Natural killer cell (primary cell): ENCODE measurements around the gene TSHZ3. TPM values are rescaled to one million over a fixed set of nuclear protein-coding genes. Genes with fewer than 3 reads are reported as not detected.

Experiments
- ATAC-seq, 3 donors: fragments of 150-1000 bp in 2 of 3; fragments of 200-7000 bp in 1 of 3; cut with Tn5 transposase; 1 replicate in 1 of 3; 2 replicates in 2 of 3; pipeline ENCODE4 v1.10.0; 2021; ENCODE audit warnings: mild to moderate bottlenecking in 2 of 3, moderate library complexity in 2 of 3
- DNase-seq, 2 donors: peaks; one replicate each; pipeline versions ENCODE4 v3.0.0 to v3.0.0-alpha.2; 2013 to 2021; ENCODE audit warnings: mixed read lengths in 1 of 2
- H3K27ac ChIP-seq: one replicate; pipeline ENCODE4 v1.5.1; 2013; ENCODE audit warnings: mild to moderate bottlenecking, low read length
- H3K27me3 ChIP-seq: one replicate; pipeline ENCODE4 v1.6.1; 2013; ENCODE audit warnings: low read length; ENCODE audit not compliant: control insufficient read depth, insufficient read depth
- H3K36me3 ChIP-seq: one replicate; pipeline ENCODE4 v1.6.1; 2013; ENCODE audit warnings: low read length; ENCODE audit not compliant: control insufficient read depth, insufficient read depth
- H3K4me1 ChIP-seq: one replicate; pipeline ENCODE4 v1.6.1; 2013; ENCODE audit warnings: low read length; ENCODE audit not compliant: control insufficient read depth, insufficient read depth
- H3K4me3 ChIP-seq: one replicate; pipeline ENCODE4 v1.5.1; 2013; ENCODE audit warnings: low read length
- H3K9me3 ChIP-seq: one replicate; pipeline ENCODE4 v1.6.1; 2013; ENCODE audit warnings: low read length; ENCODE audit not compliant: control insufficient read depth, insufficient read depth
- H3K27ac Mint-ChIP-seq, 2 donors: one replicate each; pipeline ENCODE4 v1.8.0; 2022; ENCODE audit warnings: mild to moderate bottlenecking in 2 of 2, mixed read lengths in 2 of 2, moderate library complexity in 1 of 2
- H3K27me3 Mint-ChIP-seq, 2 donors: one replicate each; pipeline ENCODE4 v1.8.0; 2022; ENCODE audit warnings: low read depth in 2 of 2, mixed read lengths in 2 of 2
- H3K36me3 Mint-ChIP-seq: one replicate; pipeline ENCODE4 v1.8.0; 2022; ENCODE audit warnings: mixed read lengths
- H3K4me1 Mint-ChIP-seq, 2 donors: one replicate each; pipeline ENCODE4 v1.8.0; 2022; ENCODE audit warnings: mixed read lengths in 2 of 2
- H3K4me3 Mint-ChIP-seq: one replicate; pipeline ENCODE4 v1.8.0; 2022; ENCODE audit warnings: mild to moderate bottlenecking, moderate library complexity, mixed read lengths
- H3K9me3 Mint-ChIP-seq, 2 donors: one replicate each; pipeline ENCODE4 v1.8.0; 2022; ENCODE audit warnings: mixed read lengths in 2 of 2
- WGBS: methylation state at CpG from one replicate; pipeline ENCODE4 v1.1.7; 2013; ENCODE audit warnings: missing lambda C conversion rate; ENCODE audit not compliant: insufficient coverage; 5-methylcytosine and 5-hydroxymethylcytosine counted together
- intact Hi-C: fragments of 100-400 bp; cut with micrococcal nuclease; formaldehyde crosslinking; loops from one replicate; pipeline ENCODE4 v1.14.2; 2022
- total RNA-seq, 4 donors: library from RNA; stranded (reverse); fragments of 120-200 nt in 1 of 4; gene quantifications; one replicate each; pipeline versions ENCODE4 v1.2.3 to v1.2.4, GENCODE V29; 2013 to 2022
- TF ChIP-seq, protein P1 (sequence below): fragments of 200-600 bp; IDR thresholded peaks from one replicate; pipeline ENCODE4 v1.8.0; 2022; ENCODE audit warnings: antibody characterized with exemption

The TSHZ3 gene
- total RNA-seq, 3 donors from 2014 or later (not counting 1 experiment from before 2014, with no cell fraction given): 5.3 to 8.1 (median 6.2) TPM

DNA sequence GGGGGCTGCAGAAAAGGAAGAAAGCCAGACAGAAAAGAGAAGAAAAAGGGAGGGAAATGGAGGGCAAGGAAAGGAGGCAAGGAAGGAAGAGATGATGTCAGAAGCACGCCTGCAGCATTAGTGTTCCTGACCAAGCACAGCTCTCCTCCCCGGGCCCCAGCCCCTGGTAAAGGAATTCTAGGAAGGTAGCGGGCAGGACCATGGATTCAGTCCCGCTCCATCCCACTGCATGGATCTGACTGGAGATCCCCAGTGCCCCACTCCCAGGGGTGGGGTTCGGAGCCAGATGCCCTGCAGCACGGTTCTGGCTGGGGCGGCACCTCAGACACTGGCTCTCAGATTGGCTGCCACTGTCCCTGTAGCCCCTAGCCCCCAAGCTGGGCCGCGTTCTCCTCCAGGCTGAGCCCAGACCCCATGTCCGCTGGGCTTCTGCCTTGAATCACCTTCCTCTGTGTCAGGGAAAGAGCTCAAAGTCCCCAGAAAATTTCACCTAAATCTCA, 59.8 kb downstream of the TSHZ3 start:
- H3K36me3 ChIP-seq: no peaks in the 10 kb centered on the region
- no peaks in the 10 kb centered on the region for H3K27me3 Mint-ChIP-seq
- WGBS: 92% methylated on average over 10 of the region's 10 CpGs
- H3K9me3 ChIP-seq: no peaks in the 10 kb centered on the region
- H3K4me1 ChIP-seq: no peaks in the 10 kb centered on the region
- H3K27ac ChIP-seq: no peak overlapping the region
- H3K9me3 Mint-ChIP-seq: peaks cover 0 to 6% of the 10 kb centered on the region in 2 donors
- peaks cover 0 to 33% of the 10 kb centered on the region in 2 donors for H3K4me1 Mint-ChIP-seq
- no peaks in the 10 kb centered on the region for H3K36me3 Mint-ChIP-seq
- H3K27ac Mint-ChIP-seq: no peak overlapping the region
- DNase-seq (no peak), ATAC-seq (no peak)
- H3K4me3 Mint-ChIP-seq: no peak overlapping the region
- TF ChIP-seq, protein P1, sequence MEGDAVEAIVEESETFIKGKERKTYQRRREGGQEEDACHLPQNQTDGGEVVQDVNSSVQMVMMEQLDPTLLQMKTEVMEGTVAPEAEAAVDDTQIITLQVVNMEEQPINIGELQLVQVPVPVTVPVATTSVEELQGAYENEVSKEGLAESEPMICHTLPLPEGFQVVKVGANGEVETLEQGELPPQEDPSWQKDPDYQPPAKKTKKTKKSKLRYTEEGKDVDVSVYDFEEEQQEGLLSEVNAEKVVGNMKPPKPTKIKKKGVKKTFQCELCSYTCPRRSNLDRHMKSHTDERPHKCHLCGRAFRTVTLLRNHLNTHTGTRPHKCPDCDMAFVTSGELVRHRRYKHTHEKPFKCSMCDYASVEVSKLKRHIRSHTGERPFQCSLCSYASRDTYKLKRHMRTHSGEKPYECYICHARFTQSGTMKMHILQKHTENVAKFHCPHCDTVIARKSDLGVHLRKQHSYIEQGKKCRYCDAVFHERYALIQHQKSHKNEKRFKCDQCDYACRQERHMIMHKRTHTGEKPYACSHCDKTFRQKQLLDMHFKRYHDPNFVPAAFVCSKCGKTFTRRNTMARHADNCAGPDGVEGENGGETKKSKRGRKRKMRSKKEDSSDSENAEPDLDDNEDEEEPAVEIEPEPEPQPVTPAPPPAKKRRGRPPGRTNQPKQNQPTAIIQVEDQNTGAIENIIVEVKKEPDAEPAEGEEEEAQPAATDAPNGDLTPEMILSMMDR: no peak
- no peaks in the 10 kb centered on the region for H3K27me3 ChIP-seq
- intact Hi-C loops: no loop called here
- no peak overlapping the region for H3K4me3 ChIP-seq

DNA sequence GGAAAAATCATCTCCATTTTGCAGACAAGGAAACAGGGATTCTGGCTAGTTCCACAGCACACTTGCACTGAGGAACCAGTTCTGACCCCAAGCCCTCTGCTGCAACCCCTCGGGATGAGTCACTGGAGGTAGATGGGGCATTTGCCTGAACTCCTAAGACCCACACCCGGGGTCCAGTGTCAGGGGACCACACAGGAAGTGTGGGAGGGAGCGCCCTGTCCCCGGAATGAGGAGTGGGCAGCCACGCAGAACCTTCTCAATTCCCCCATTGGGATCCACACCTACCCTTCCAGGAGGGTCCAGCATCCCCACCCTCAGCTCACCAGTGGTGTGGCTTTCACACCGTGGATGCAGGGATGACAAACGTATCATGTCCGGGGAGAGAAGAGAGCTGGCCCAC, 62.7 kb downstream of the TSHZ3 start:
- Histone ChIP-seq H3K4me3 (no peak overlapping the region), H3K27ac (no peak overlapping the region), H3K27me3 (no peaks in the 10 kb centered on the region), H3K36me3 (no peaks in the 10 kb centered on the region), H3K9me3 (no peaks in the 10 kb centered on the region), H3K4me1 (no peaks in the 10 kb centered on the region)
- H3K36me3 Mint-ChIP-seq: no peaks in the 10 kb centered on the region
- DNase-seq: no peak
- TF ChIP-seq, protein P1: no peak
- H3K9me3 Mint-ChIP-seq: no peaks in the 10 kb centered on the region
- no peak overlapping the region for H3K27ac Mint-ChIP-seq
- ATAC-seq: no peak
- peaks cover 0 to 27% of the 10 kb centered on the region in 2 donors for H3K4me1 Mint-ChIP-seq
- 95% methylated on average over 8 of the region's 8 CpGs for WGBS
- H3K27me3 Mint-ChIP-seq: no peaks in the 10 kb centered on the region
- intact Hi-C loops: no loop called here
- no peak overlapping the region for H3K4me3 Mint-ChIP-seq

DNA sequence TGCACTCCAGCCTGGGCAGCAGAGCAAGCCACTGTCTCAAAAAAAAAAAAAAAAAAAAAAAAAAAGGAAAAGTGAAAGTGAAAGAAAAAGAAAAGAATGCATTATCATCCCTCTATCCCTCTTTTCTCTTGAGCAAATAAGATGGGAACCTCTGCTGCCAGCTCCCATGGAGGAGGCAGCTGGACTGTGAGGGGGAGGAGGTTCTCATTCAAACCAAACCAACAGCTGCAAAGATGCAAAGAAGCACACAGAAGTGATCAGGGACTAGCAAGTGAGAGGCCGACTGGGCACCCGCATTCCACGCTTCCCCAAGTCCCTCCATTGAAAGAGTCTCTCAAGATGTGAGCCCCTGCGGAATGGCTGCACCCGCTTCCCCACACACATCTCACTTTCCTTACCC, 63.5 kb downstream of the TSHZ3 start:
- H3K9me3 Mint-ChIP-seq: no peaks in the 10 kb centered on the region
- no peak overlapping the region for H3K27ac ChIP-seq
- no peak for ATAC-seq
- no peak overlapping the region for H3K4me3 Mint-ChIP-seq
- TF ChIP-seq, protein P1: no peak
- no peak for DNase-seq
- peaks cover 0 to 26% of the 10 kb centered on the region in 2 donors for H3K4me1 Mint-ChIP-seq
- no peak overlapping the region for H3K27ac Mint-ChIP-seq
- no peaks in the 10 kb centered on the region for H3K27me3 Mint-ChIP-seq
- H3K27me3 ChIP-seq: no peaks in the 10 kb centered on the region
- H3K4me1 ChIP-seq: no peaks in the 10 kb centered on the region
- no peak overlapping the region for H3K4me3 ChIP-seq
- 91% methylated on average over 5 of the region's 5 CpGs for WGBS
- intact Hi-C loops: no loop called here
- no peaks in the 10 kb centered on the region for H3K36me3 Mint-ChIP-seq
- no peaks in the 10 kb centered on the region for H3K9me3 ChIP-seq
- H3K36me3 ChIP-seq: no peaks in the 10 kb centered on the region

DNA sequence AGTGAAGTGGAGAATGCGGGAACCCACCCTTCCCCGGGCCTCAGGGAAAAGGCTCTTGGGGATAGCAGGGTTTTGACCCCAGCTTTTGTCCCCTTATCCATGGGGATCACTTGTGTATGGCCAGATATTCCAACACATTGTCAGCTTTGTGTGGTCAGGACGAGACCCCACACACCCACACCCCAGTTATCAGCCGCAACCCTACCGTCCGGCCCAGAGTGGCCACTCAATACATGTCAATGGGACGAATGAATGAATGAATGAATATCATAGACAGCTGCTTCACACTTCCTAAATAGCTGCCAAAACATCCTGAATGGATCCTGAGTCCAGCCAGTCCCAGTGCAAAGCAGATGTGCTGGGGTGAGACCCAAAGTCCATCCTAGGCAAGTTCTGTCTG, 64.6 kb downstream of the TSHZ3 start:
- no peak for ATAC-seq

More for the DNA sequence above, 64.6 kb downstream of the TSHZ3 start:
- no peaks in the 10 kb centered on the region for H3K4me1 ChIP-seq
- no peaks in the 10 kb centered on the region for H3K9me3 ChIP-seq
- H3K27ac Mint-ChIP-seq: no peak overlapping the region
- intact Hi-C loops: no loop called here
- no peaks in the 10 kb centered on the region for H3K36me3 Mint-ChIP-seq
- H3K4me3 ChIP-seq: no peak overlapping the region
- H3K27ac ChIP-seq: no peak overlapping the region
- H3K9me3 Mint-ChIP-seq: no peaks in the 10 kb centered on the region
- H3K4me3 Mint-ChIP-seq: no peak overlapping the region
- TF ChIP-seq, protein P1: no peak
- H3K4me1 Mint-ChIP-seq: peaks cover 0 to 17% of the 10 kb centered on the region in 2 donors
- H3K27me3 Mint-ChIP-seq: no peaks in the 10 kb centered on the region
- 92% methylated on average over 7 of the region's 7 CpGs for WGBS
- no peak for DNase-seq
- no peaks in the 10 kb centered on the region for H3K27me3 ChIP-seq
- H3K36me3 ChIP-seq: no peaks in the 10 kb centered on the region
